GM18861 (cell line): ENCODE measurements around the gene DNM3.

ENCODE experiments used
- ATAC-seq: cut with Tn5 transposase; IDR thresholded peaks from one replicate; pipeline ENCODE4 v1.9.1; 2021; ENCODE audit not compliant: unreplicated experiment

Gene DNM3

DNA sequence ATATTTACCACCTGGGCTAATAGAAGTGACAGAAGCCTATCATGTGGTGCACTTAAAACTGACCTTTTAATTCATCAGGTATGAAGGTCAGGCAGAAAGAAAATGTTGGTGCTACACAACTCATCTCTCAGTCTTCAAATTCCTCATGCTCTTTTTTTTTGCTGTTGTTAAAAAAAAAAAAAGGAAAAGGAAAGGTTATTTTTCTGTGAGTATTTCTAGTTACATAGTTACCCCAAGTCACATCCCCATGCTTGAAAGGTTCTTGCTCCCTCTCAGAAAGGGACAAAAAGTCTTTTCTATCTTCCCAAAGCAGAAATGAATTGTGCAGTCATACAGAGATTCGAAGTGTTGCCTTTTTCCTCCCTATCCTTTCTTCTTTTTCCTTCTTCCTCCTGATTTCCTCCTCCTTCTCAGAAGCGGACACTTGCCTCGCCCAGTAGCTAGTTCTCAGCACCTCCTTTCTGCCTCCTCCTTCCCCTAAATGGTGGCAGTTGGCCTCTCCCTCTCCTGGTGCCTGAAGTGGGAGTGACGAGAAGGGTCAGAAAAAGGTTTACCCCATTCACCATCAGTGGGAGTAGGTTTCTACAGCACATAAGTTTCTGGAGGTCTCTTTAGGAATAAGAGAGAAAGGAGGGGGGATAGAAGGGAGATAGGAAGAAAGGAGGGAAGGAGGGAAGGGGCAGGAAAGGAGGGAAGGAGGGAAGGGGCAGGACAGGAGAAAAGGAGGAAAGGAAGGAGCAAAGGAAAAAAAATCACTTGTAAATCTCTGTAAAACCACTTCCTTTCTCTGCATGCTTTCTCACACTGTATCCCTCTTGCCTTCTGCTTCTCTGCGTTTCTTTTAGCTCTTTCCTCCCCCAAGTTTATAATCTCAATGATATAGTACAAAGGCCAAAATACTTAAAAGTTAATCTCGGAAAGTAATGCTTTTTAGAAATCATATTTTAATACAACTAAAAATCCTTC, 558.7 kb downstream of the DNM3 start:
- ATAC-seq = no peak

DNA sequence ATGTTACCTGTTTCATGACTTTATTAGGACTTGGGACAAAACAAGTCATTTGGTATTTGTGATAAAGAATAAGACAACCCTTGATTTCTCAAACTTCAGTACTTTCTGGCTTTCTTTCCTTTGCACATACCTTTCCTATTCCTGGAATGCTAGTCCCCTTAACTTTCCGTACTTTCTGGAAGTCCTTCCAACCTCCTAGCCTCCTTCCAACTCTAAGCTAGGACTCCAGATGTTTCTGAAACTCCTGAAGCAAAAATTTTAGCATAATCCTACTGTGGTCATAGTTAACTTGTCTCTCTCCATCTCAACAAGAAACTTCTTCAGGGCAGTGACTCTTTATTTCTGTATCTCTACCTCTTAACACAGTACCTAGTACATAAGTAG, 559.4 kb downstream of the DNM3 start:
- ATAC-seq = no peak

DNA sequence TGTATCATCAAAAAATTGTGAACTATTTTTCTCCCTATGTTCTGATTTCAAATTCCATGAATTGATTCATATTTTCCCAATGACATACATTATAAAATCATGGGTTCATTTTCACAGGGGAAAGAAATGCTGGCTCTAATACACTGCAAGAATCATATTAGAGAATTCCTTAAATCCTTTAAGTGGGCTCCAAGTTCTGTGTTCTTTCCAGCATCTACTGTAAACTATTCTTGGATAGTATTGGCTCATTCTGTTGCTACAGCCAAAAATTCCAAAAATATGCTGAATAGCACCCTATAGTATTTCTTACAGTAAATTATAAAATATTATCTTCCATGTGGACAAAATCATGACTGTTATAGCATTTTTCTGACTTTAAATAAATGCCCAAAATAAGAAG, 560.2 kb downstream of the DNM3 start:
- ATAC-seq = no peak

DNA sequence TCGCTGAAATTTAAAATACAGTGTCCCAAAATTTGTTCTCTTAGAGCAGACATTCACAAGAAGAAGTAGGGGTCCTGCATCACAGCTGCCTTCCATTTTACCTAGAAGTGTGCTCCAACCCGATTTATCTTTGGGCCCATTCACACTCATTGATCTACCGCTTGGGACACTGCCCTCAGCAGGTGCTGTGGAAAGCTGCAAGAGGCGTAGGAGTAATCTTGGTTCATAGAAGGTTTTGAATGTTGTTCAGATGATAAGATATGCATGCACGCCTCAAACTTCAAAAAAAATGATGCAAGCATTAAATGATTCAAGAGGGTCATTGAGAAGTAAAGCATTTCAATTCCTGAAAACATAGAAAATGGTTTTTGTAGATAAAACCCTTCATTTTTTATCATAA, 560.6 kb downstream of the DNM3 start:
- ATAC-seq = no peak

GRCh38 chr1:172402878-172403569, 561.7 kb downstream of the DNM3 start:
- no peak for ATAC-seq

DNA sequence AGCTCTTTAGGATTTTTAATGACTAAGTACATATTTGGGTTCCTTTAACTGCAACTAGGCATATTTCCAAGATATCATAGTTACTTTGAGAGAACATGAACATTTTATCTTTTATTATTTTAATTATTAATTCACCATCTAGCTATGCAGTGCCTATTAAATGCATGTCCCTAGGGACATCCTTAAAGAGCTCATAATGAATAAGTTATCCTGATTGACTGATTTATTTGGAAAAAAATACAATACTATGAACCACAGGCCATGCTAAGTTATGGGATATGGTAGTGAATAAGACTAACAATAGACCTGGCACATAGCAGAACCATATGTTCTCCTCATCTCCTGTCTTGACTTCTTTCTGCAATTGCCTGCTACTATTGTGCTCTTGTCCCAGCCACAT, 562.8 kb downstream of the DNM3 start:
- ATAC-seq = no peak

- ATAC-seq = no peak
Measured at GRCh38 chr1:172405912-172406311, 564.6 kb downstream of the DNM3 start.

- no peak for ATAC-seq
Measured at GRCh38 chr1:172406968-172407367, 565.7 kb downstream of the DNM3 start.

DNA sequence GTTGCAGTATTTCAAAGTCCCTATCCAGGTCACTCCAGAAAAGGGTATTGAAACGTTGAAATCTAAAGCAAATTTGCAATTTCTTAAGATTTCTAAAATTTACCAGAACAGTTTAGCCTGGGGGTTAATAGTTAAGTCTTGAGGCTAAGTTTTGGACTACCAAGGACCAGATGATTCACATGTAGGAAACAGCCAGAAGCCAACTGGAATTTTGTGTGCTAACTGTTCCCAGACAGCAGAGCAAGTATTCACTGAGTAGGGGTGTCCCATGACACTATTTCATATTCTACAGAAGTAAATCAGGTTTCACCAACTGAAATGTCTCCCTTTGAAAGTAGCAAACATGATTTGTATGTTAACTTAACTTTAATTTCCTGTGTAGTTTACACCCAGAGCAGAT, 567.7 kb downstream of the DNM3 start:
- ATAC-seq = no peak

DNA sequence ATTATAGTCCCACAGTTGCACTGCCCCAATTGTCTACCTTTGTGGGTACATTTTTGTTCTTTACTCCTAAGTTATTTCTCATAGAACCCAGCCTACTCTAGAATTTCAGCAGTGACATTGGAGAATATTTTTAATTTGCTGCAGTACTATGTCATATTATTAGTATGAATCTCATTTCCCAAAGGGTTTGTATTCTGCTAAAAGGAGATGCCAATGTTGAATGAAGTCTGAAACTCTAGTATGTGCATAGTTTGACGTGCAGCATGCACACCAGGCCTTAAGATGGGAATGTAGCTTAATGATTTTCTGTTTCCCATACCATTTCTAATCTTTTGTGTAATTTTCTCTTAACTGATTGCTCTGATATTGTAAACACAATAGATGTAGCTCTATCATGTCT, 568.7 kb downstream of the DNM3 start:
- no peak for ATAC-seq

- no peak for ATAC-seq
Measured at GRCh38 chr1:172411791-172412338, 570.6 kb downstream of the DNM3 start.

GRCh38 chr1:172414331-172414730, 573.0 kb downstream of the DNM3 start:
- ATAC-seq = no peak

DNA sequence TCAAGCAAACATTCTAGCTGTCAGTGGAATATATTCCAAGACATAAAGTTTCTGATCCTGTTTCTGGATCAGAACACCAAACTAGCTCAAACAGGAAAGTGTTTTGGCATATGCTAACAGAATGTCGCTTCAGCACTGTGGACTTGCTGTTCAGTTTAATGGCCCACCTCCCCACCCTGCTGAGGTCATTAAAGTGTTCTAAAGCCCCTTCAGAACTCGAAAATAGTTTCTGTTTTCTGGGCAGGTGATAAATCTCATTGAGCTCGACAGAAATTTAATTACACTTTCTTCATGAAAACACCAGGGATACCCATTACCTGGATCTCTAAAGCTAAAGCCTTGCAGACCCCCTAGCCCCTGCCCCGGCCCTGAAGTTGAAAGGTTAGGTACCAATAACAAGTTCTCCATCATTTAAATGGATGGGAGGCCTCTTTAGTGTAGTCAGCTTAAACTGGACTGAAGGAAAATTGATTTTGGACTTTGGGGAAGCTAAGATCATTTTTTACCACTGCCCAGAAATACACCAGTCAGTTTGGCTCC, 575.3 kb downstream of the DNM3 start:
- ATAC-seq = no peak

DNA sequence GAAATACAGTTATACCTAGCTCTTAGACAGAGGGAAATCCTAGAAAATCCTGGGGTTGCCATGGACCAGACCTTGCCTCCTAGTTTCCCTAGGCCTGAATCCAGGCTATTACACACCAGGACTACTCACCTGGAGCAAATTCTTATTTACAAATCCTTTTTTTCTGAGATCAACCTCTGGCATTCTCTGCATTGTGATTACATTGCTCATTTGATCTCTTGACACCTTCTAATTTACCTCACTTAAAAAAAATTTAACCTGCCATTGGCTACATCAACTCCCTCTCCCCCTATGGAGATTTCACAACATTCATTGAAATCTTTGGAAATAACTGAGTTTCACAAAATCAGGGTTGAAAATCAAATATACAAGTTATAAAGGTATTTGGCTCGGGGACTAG, 576.3 kb downstream of the DNM3 start:
- no peak for ATAC-seq

GRCh38 chr1:172420385-172420784, 579.1 kb downstream of the DNM3 start, which contains the start of gene C1orf105:
TSS of gene C1orf105 (plus strand) at chr1:172420685. CDS start at chr1:172420886, 201 bp downstream.
- no peak for ATAC-seq

- no peak for ATAC-seq
Measured at GRCh38 chr1:172421974-172422604, 580.8 kb downstream of the DNM3 start.

DNA sequence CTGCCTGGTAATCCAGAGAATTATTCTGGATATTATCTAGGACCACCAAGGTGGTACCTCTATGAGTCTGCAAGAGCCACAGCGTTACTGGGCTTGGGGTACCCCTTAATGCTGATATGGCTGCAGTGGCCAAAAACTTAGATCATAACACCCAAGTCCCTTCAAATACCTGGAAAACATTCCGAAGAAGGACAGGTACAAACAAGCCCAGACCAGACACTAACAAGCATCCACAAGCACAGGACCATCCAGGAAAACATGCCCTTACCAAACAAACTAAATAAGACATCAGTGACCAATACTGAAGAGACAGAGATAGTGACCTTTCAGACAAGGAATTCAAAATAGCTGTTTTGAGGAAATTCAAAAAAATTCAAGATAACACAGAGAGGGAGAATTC, 582.0 kb downstream of the DNM3 start:
- no peak for ATAC-seq

DNA sequence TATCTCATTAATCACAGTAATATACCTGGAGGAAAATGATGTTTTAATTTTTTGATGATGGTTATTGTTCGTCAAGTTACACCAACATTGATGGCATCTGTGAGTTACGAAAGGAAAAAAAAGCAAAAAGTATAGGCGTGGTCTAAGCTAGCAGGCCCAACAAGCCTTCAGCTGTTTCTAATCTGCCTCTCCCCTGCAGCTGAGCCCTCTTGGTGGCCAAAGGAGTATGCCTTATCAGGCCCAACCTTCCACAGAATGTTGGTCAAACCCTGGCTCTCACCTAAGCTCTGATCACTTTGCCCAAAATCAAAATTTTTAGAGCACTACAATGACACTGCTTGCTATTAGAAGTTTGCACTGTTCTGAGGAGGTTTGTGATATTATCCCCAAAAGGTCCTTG, 584.0 kb downstream of the DNM3 start:
- no peak for ATAC-seq

DNA sequence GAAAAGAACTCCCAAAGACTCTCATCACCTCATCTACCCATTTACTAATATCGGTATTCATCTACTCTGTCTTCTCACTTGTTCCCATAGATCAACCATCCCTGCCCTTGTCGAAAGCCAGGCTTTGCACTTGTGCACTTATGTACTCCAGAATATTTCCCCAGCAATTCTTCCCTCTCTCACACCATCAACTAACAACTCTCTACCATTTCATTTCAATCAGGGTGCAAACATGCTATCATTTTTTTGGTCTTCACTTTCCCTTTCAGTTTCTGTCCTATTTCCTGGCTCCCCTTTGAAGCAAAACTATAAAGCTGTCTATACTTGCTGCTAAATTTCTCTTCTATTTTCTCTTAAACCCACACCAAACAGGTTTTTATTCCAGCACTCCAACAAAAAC, 585.9 kb downstream of the DNM3 start:
- ATAC-seq = no peak

DNA sequence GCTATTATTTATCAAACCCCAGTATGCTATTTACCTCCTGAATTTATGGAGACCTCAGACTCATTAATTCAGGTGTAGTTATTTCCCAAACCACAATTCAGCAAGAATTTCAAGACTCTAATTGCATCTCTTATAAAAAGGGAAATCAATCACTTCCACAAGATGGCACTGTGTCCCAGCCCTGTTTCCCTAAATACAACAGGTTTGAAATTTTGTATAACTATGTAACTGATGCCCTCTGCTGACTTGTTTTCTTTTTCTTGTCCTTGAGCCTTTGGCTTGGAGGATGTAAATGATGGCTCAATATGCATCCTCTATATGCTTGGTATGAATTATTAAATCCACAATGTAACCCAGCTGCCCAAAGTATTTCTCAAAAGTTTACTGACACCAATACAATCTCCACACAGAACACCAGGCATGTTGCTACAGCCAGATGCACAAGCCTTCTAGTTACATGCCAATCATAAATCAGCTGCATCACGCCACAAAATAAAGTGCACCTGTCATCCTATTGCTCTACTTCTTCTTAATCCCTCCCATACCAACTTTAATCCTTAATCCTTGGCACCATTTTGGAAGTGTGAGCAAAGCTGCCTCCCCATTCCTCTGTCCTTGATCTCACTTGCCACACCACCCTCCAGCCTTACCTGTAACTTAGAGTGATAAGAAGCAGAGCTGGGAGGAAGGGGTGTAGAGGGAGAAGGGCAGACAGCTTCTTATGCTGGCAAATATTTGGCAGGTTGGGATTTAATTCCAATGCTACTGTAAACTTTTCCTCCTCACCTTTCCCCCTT, 588.2 kb downstream of the DNM3 start:
- ATAC-seq = no peak

DNA sequence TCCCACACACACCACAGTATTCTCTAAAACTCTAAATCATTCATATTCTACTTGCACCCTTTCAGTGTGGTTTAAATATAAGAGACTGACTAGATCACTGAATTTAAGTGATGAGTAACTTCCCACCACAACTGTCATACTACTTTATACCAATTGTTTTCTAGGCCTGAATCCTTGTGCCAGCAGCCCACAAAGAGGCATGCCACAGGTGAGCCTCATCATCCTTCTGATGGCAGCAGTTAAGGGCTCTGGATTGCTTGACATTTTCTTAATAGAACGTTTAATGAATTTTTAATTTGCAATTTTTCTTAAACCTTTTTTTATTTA, 588.8 kb downstream of the DNM3 start:
- no peak for ATAC-seq
